Inferior parietal cortex (tissue), 1 donor: ENCODE measurements around the gene HPCAL1.

Experiments
- DNase-seq: peaks from one replicate; pipeline ENCODE4 v3.0.0-alpha.2; 2016; ENCODE audit errors: extremely low spot score

HPCAL1 gene

GRCh38 chr2:10354399-10354798 is 51.7 kb downstream of the HPCAL1 start:
- no peak for DNase-seq

DNA sequence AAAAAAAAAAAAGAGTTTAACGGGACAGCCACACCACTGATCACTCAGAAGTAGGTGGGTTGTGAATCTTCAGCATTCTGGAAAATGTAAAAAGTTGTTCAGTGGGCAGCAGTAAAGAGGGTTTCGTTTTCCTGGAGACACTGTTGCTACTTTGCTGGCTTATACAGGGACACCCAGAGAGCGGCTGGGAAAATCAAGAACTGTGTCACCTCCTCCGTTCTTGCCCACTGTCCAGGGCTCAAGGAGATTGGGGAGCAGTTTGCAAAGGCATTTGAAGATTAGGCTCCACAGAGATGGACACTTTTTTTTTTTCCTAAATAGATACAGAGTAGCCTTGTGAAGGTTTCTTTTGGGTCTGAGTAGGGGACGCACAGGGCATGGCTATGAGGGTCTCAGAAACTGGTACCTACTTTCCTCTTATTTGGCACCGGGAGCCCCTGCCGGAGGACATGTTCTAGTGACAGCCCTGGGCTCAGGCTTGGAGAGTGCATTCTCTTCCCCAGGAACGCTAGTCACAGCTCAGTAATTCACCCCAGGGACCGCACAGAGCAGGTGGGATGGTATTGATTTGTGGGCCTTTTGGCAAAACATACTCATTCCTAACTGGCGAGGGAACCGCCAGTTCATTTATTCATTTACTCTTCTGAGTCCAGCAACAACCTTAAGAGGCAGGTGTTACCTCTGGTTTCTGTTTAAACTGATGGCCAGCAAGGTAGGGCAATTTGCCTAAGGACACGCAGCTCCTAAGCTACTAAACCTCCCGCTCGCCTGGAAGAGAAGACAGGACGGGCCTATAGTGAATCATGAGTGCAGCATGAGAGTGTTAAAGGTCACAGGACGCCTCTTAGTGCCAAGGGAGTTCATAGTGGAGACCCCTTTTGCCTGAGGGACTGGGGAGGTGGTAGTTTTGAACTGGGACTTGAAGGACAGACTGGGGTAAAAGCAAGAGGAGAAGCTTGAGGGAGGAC is 53.1 kb downstream of the HPCAL1 start:
- no peak for DNase-seq

DNA sequence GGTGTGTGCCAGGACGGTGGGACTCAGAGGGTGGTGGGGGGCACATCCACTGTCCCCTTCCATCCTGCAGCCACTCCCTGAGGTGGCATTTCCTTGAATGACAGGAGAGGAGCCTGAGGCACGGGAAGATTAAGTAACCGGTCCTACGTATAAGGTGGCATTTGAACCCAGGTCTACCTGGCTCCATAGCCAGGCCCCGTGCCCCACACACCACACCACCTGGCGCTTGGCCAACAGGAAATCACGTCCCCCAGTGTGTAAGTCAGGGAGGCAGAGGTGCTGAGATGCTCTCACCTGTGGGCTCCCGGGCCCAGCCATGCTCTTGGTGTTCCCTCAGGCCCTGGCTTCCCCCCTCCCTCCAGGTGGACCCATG is 53.7 kb downstream of the HPCAL1 start:
- DNase-seq: no peak

- DNase-seq: no peak
Measured at GRCh38 chr2:10357193-10358169, 54.8 kb downstream of the HPCAL1 start.

DNA sequence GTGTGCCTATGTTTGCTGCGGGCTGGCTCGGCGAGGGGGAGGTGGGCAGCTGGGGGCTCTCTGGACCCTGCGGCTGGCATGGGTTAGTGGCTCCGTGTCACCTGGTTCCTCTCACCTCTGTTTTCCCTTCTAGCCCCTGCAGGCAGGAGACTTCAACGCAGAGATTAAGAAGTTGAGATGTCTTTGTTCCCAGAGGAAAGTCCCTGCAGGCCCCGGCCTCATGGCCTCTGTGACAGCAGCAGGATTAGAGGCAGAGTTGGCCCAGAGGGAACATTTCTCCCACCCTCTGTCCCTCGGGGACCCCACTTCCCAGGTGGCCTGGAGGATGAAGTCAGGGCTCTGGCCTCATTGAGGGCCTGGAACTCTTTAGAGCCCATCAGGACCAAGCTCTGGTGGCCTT is 56.5 kb downstream of the HPCAL1 start:
- DNase-seq: no peak

GRCh38 chr2:10359731-10360329 is 57.1 kb downstream of the HPCAL1 start:
- DNase-seq: no peak

DNA sequence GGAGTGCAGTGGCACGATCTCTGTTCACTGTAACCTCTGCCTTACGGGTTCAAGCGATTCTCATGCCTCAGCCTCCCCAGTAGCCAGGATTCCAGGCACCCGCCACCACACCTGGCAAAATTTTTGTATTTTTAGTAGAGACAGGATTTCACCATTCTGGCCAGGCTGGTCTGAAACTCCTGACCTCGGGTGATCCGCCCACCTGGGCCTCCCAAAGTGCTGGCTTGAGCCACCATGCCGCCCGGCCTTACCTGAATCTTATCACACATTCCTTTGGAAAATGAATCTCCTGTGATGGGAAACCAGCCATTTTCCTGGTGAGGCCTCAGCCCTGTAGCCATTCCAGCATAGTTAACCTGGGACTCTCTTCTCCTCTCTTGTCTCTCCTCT is 57.8 kb downstream of the HPCAL1 start:
- no peak for DNase-seq

GRCh38 chr2:10360850-10361588 is 58.3 kb downstream of the HPCAL1 start:
- DNase-seq: no peak

DNA sequence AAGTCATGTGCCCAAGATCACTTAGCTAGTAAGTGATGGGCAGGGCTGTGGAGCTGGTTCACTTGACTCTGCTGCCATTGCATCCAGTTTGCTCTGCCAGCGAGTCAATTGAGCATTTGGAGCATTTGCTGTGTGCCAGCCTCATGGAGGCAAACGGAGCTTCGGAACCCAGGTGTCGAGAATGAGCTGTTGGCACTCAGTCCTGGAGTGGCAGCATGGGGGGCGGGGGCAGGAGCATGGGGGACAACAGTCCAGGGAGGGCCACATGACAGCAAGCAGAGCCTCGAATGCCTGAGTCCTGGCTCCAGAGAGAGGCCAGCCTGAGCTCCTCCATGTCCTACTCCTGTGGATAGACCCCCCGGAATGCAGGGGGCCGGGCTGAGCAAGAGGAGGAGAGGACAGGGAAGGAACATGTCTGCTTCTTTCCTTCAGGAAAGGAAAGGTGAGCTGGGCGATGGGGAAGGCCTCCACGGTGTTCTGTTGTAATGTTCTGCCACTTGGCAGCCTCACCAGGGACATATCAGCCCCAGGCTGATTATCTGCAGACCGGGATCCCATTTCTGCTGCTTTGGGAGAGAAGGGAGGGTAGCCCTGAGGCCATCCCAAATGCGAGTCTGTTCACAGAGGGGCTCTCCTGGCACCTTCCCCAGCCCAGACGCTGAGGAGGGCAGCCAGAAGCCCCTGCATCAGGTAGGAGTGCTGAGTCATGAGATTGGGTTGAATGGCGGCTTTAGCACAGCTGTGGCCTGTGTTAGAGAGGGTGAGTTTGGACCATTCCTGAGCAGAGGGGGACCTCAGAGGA is 59.6 kb downstream of the HPCAL1 start:
- no peak for DNase-seq

- no peak for DNase-seq
Measured at GRCh38 chr2:10362898-10363454, 60.3 kb downstream of the HPCAL1 start.

- DNase-seq: no peak
Measured at GRCh38 chr2:10363861-10364610, 61.3 kb downstream of the HPCAL1 start.

- no peak for DNase-seq
Measured at GRCh38 chr2:10365412-10365811, 62.7 kb downstream of the HPCAL1 start.

GRCh38 chr2:10366601-10367270 is 64.0 kb downstream of the HPCAL1 start:
- DNase-seq: no peak

GRCh38 chr2:10367472-10368439 is 65.1 kb downstream of the HPCAL1 start:
- DNase-seq: no peak

DNA sequence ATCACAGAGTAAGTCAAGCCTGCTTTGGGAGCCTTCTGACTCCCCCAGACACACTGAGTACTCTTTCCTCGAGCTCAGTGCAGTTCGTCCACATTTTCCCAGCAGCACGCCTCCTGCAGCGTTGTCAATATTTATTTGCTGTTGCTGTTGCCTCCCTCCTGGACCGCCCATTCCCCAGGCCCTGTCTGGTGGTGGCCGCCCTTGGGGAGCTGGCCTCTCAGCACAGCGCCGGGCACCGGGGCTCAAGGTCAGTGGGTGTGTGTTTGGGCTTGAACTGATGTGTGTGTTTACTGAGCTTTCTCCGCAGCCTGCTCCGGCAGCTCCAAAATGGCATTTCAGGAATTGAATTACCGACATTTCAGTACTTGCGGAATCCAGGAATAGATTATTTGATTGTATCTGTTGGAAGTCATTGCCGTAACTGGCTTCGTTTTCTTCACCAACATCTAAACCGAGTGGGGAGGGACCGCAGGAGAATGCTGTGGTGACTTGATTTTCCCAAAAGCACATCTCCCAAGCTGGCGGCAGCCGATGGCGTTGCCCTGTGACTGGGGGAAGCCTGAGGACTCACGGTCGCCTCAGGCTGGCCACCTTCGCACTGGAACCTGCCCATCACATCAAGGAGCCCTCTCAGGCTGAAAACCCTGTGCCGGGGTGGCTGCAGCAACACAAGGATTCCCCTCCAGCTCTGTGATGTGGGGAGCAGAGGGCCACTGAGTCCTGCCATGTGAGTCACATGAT is 66.0 kb downstream of the HPCAL1 start:
- DNase-seq: no peak

DNA sequence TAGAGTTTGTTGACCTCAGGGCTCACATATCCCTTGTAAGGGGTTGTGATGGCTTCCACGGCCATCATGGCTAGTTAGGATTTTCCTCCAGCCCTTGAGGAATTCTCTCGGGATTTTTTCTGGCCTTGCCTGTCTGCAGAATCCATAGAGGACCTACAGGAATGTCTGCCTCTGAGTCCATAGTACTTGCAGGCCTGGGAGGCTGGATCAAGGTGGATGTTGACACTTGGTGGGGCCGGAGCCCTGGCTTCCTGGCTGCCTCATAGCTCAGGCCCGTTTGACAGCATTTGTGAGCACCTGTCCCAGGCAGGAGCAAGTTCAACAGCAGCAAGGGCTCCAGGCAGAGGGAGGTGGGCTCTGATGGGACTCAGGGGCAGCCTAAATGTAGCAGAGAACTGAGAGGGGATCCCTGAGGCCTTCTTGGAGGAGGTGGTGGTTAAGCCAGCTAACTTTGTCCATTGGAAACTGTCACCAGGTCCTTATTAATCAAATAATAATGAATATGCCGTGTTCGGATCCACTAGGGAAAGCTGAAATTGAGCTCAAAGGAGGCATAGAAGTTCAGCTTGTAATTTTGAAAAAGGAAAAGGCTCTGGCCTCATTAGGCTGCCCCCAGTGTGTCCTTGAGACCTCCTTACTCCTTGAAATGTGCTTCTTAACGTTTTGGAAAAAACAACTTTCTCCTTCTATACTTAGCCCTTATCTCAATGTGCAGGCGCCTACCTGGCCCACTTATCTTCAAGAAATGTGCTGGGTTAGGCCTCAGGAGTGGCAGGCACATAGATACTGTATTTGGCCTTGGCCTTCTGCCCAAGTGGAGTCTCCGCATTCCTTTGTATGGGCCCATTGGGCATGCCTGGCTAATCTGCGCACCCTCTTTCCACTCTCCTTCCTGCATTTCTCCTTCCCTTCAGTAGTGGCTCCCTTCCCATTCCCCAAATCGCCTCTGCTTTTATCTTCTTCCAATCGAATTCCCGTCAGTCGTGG is 66.9 kb downstream of the HPCAL1 start:
- no peak for DNase-seq
